GM12878 (cell line): ENCODE data around the gene DLST. TPM values are rescaled to one million over a fixed set of nuclear protein-coding genes. Genes with fewer than 3 reads are reported as not detected.

Experiments used
- ATAC-seq: fragments of 200-7000 bp; cut with Tn5 transposase; 3 replicates; pipeline ENCODE4 v1.9.1; 2020; ENCODE audit warnings: mild to moderate bottlenecking, moderate library complexity
- BruUV-seq: library from RNA; stranded (reverse); fragments of 400-500 nt; replicated peaks from 2 replicates; lab custom pipeline; 2021; lab: Mats Ljungman, UMichigan
- CTCF ChIA-PET: fragments of 300-600 bp; sonication (Branson Sonifier 250); formaldehyde crosslinking; extraction: SDS; loops from one replicate; lab custom pipeline; 2021; ENCODE audit warnings: inconsistent platforms; lab: Yijun Ruan, JAX
- POLR2A ChIA-PET: fragments of 350-600 bp; formaldehyde crosslinking; extraction: SDS; loops from one replicate; lab custom pipeline; 2021; ENCODE audit warnings: inconsistent platforms; lab: Charles Lee
- RAD21 ChIA-PET: fragments of 300-600 bp; sonication (Branson Sonifier 250); formaldehyde crosslinking; loops from one replicate; lab custom pipeline; 2023; ENCODE audit warnings: antibody characterized with exemption; ENCODE audit not compliant: unreplicated experiment; lab: Charles Lee
- SMC1A ChIA-PET: fragments of 300-600 bp; sonication (Branson Sonifier 250); formaldehyde crosslinking; loops from one replicate; lab custom pipeline; 2023; ENCODE audit not compliant: unreplicated experiment, uncharacterized antibody; lab: Charles Lee
- DNase-seq: peaks from one replicate; pipeline ENCODE4 v3.0.0-alpha.2; 2011; ENCODE audit warnings: low read depth, low spot score
- FAIRE-seq: peaks from 3 replicates; lab custom pipeline; 2011; peaks lifted over from hg19 to GRCh38; lab: Jason Lieb, UNC
- H2AFZ ChIP-seq: 2 replicates; pipeline ENCODE4 v1.6.0; 2011; ENCODE audit warnings: low read depth, low read length, control low read depth; ENCODE audit not compliant: control insufficient read depth
- H3K27ac ChIP-seq: 2 replicates; pipeline ENCODE4 v1.5.1; 2011; ENCODE audit warnings: control low read depth; ENCODE audit not compliant: control insufficient read depth, insufficient read depth
- H3K27me3 ChIP-seq, 2 experiments: replicated peaks in 1 of 2; 2 replicates each; pipeline versions ENCODE4 v1.6.0 to v1.6.1; 2011; ENCODE audit warnings: low read length in 1 of 2; ENCODE audit not compliant: control insufficient read depth in 2 of 2, insufficient read depth in 2 of 2
- H3K36me3 ChIP-seq, 2 experiments: 2 replicates each; pipeline ENCODE4 v1.5.1; 2011; ENCODE audit warnings: low read length in 1 of 2; ENCODE audit not compliant: control insufficient read depth in 2 of 2, insufficient read depth in 2 of 2
- H3K4me1 ChIP-seq: 2 replicates; pipeline ENCODE4 v1.6.1; 2011; ENCODE audit warnings: mild to moderate bottlenecking, low read length, moderate library complexity, mixed read lengths; ENCODE audit not compliant: control insufficient read depth, insufficient read depth
- H3K4me2 ChIP-seq: 2 replicates; pipeline ENCODE4 v1.6.0; 2011; ENCODE audit warnings: control low read depth; ENCODE audit not compliant: control insufficient read depth, insufficient read depth
- H3K4me3 ChIP-seq: fragments of 200-600 bp; sonication (generic); 2 replicates; pipeline ENCODE4 v1.5.1; 2016
- H3K79me2 ChIP-seq: 2 replicates; pipeline ENCODE4 v1.6.0; 2011; ENCODE audit warnings: low read length; ENCODE audit not compliant: control insufficient read depth, insufficient read depth
- H3K9ac ChIP-seq: 2 replicates; pipeline ENCODE4 v1.8.0; 2011; ENCODE audit warnings: low read length, control low read depth, mixed read lengths; ENCODE audit not compliant: control insufficient read depth, insufficient read depth
- H3K9me3 ChIP-seq: replicated peaks from 3 replicates; pipeline ENCODE4 v1.5.1; 2011; ENCODE audit warnings: mild to moderate bottlenecking, low read length; ENCODE audit not compliant: control insufficient read depth, insufficient read depth
- H4K20me1 ChIP-seq: 2 replicates; pipeline ENCODE4 v1.6.0; 2011; ENCODE audit not compliant: control insufficient read depth, insufficient read depth
- ATF7 ChIP-seq: fragments of 450-650 bp; IDR thresholded peaks from 2 replicates; pipeline ENCODE4 v1.6.1; 2016; ENCODE audit warnings: low read depth, mild to moderate bottlenecking
- BCL11A ChIP-seq: IDR thresholded peaks from 2 replicates; pipeline ENCODE4 v1.6.1; 2011; ENCODE audit warnings: low read depth, low read length
- CHD1 ChIP-seq: IDR thresholded peaks from 2 replicates; pipeline ENCODE4 v1.6.1; 2012; ENCODE audit warnings: low read depth, low read length, improper control_type of control experiment
- CREB1 ChIP-seq: IDR thresholded peaks from 2 replicates; pipeline ENCODE4 v1.6.1; 2012; ENCODE audit warnings: low read depth, mild to moderate bottlenecking, inconsistent platforms
- FOS ChIP-seq: IDR thresholded peaks from 3 replicates; pipeline ENCODE4 v1.6.1; 2011; ENCODE audit warnings: borderline replicate concordance; ENCODE audit not compliant: insufficient read length; ENCODE audit errors: extremely low read depth
- FOXM1 ChIP-seq: IDR thresholded peaks from 2 replicates; pipeline ENCODE4 v1.6.1; 2012; ENCODE audit warnings: low read depth, mild to moderate bottlenecking, inconsistent platforms, low read length, moderate library complexity
- IRF4 ChIP-seq: IDR thresholded peaks from 2 replicates; pipeline ENCODE4 v1.6.1; 2011; ENCODE audit warnings: low read depth, low read length
- JUND ChIP-seq: IDR thresholded peaks from 2 replicates; pipeline ENCODE4 v1.6.1; 2012; ENCODE audit warnings: low read depth, mild to moderate bottlenecking, low read length, improper control_type of control experiment, moderate library complexity
- KAT2A ChIP-seq: conservative IDR thresholded peaks from 2 replicates; pipeline ENCODE4 v1.6.1; 2011; ENCODE audit warnings: low read depth, low read length; ENCODE audit not compliant: control insufficient read depth
- NFIC ChIP-seq: IDR thresholded peaks from 2 replicates; pipeline ENCODE4 v1.6.1; 2012; ENCODE audit warnings: low read depth, mild to moderate bottlenecking, inconsistent platforms, low read length, moderate library complexity
- NR2C1 ChIP-seq: fragments of 450-650 bp; IDR thresholded peaks from 2 replicates; pipeline ENCODE4 v1.6.1; 2017; ENCODE audit warnings: antibody characterized with exemption, mild to moderate bottlenecking, moderate library complexity
- POLR2AphosphoS5 ChIP-seq: IDR thresholded peaks from 2 replicates; pipeline ENCODE4 v1.6.1; 2011; ENCODE audit warnings: mild to moderate bottlenecking, low read length, inconsistent platforms
- RCOR1 ChIP-seq: conservative IDR thresholded peaks from 2 replicates; pipeline ENCODE4 v1.6.1; 2012; ENCODE audit warnings: low read depth, low read length, improper control_type of control experiment
- SIX5 ChIP-seq: IDR thresholded peaks from 2 replicates; pipeline ENCODE4 v1.6.1; 2011; ENCODE audit warnings: mild to moderate bottlenecking, low read depth, low read length, moderate library complexity; ENCODE audit not compliant: severe bottlenecking
- whole genome bisulfite sequencing: methylation state at CpG from one replicate; pipeline ENCODE4 v1.1.6; 2016; ENCODE audit warnings: low lambda C conversion rate; ENCODE audit not compliant: insufficient replicate concordance, insufficient coverage; ENCODE audit errors: missing lambda C conversion rate; 5-methylcytosine and 5-hydroxymethylcytosine counted together
- in situ Hi-C: fragments of 300-500 bp; cut with MboI; formaldehyde crosslinking; loops from 9 replicates; pipeline ENCODE4 v1.14.3; 2018; ENCODE audit warnings: mixed read lengths
- intact Hi-C: fragments of 100-400 bp; cut with micrococcal nuclease; formaldehyde crosslinking; loops from one replicate; pipeline ENCODE4 v1.14.2; 2022; ENCODE audit not compliant: unreplicated experiment
- polyA plus RNA-seq, 11 experiments: library from polyadenylated mRNA; depleted of rRNA in 4 of 11; unstranded in 6 of 11; stranded (reverse) in 5 of 11; fragments of >200 nt; fragmentation: Nextera tagmentation in 4 of 11; fragmentation: Illumina TruSeq in 1 of 11; extraction: Ambion mirVana in 4 of 11; extraction: Trizol in 1 of 11; gene quantifications; 1 replicate in 1 of 11; 2 replicates in 10 of 11; pipeline versions ENCODE4 v1.2.1 to v1.2.3, GENCODE V29; 2011 to 2016; ENCODE audit warnings: inconsistent platforms in 2 of 11, missing spikeins in 2 of 11, low read depth in 1 of 11
- total RNA-seq, 4 experiments: library from RNA; depleted of rRNA in 3 of 4; stranded (reverse); fragments of >200 nt in 3 of 4; fragmentation: Illumina TruSeq in 1 of 4; extraction: Trizol in 1 of 4; gene quantifications; 2 replicates each; pipeline versions ENCODE4 v1.2.1 to v1.2.3, GENCODE V29; 2013 to 2021
- TF ChIP-seq, protein P1 (sequence below): fragments of 450-650 bp; IDR thresholded peaks from 2 replicates; pipeline ENCODE4 v1.6.1; 2017; ENCODE audit warnings: mild to moderate bottlenecking
- TF ChIP-seq, protein P2 (sequence below): fragments of 450-650 bp; IDR thresholded peaks from 2 replicates; pipeline ENCODE4 v1.6.1; 2017; ENCODE audit warnings: mild to moderate bottlenecking, moderate library complexity
- TF ChIP-seq, protein P3 (sequence below): fragments of 450-650 bp; IDR thresholded peaks from 2 replicates; pipeline ENCODE4 v1.6.1; 2016; ENCODE audit warnings: mild to moderate bottlenecking

Gene DLST
- total and polyA plus RNA-seq, 10 of the 15 experiments (the other 5 are each of a cell fraction or from before 2014, with no cell fraction given): 2.9 to 141 (median 67.7) TPM

DNA sequence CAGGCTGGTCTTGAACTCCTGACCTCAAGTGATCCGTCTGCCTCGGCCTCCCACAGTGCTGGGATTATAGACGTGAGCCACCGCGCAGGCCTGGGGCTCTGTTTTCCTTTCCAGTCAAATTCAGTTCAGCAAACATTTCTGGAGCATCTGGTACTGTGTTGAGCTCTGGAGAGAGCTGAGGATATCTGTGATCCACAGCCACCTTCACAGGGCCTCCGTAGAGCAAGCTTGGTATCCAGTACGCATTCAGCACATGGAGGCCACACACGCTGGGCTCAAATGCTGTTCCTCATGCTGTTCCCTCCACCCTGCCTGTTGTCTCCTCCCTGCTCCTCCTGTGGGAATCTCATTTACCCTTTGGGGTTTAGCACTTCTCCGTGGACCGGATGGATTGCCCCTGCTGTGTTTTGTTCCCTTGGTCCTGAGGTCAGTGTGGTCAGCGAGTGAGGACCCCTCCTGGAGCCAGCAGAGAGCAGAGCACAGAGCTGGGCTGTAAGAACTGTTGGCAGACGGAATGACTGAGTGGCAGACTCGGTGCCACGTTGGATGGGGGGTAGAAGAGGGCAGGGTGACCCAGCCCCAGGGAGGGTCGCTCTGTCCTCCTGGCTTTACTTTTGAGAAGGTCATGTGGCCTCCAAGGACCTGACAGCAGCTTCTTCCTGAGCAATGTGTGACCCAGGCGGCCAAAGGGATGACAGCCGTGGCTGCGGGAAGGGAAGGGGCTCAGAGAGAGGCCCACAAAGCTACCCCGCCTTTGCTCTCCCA lies 40.5 kb downstream of the DLST start:
- peak overlapping the region; percentile 44; the same call in 1 of the 2 replicates for H3K9ac ChIP-seq
- intact Hi-C loops: no loop called here
- RAD21 ChIA-PET: no interaction called here

More for the DNA sequence above, 40.5 kb downstream of the DLST start:
- no peaks in the 10 kb centered on the region for H3K36me3 ChIP-seq
- BruUV-seq: no TSS peak
- no peak for FAIRE-seq
- peak overlapping the region; percentile 72; the same call in 1 of the 2 replicates for H3K4me3 ChIP-seq
- no peak for ATAC-seq
- H4K20me1 ChIP-seq: no peaks in the 10 kb centered on the region
- no peaks in the 10 kb centered on the region for H3K79me2 ChIP-seq
- no peak overlapping the region for H2AFZ ChIP-seq
- no peaks in the 10 kb centered on the region for H3K27me3 ChIP-seq
- DNase-seq: no peak
- SMC1A ChIA-PET: interaction anchor here (1.2 kb wide), 1 partner anchor 166 kb away, joined by 3 read pairs; no protein-coding TSS in a partner anchor
- H3K27ac ChIP-seq: no peak overlapping the region
- CTCF ChIA-PET: interaction anchor here (0.5 to 1.9 kb wide), 3 partner anchors 62 to 311 kb away, joined by 3 to 8 read pairs (median 3); no protein-coding TSS in a partner anchor
- no peaks in the 10 kb centered on the region for H3K9me3 ChIP-seq
- no peaks in the 10 kb centered on the region; the same call in 1 of the 2 replicates for H3K4me1 ChIP-seq
- POLR2A ChIA-PET: interaction anchor here (0.6 kb wide), 1 partner anchor 130 kb away, joined by 4 read pairs; no protein-coding TSS in a partner anchor
- WGBS: 70% methylated on average over 19 of the region's 19 CpGs
- in situ Hi-C loops: no loop called here
- peak overlapping the region; percentile 92; the same call in 1 of the 2 replicates for H3K4me2 ChIP-seq
- no peak for TF ChIP-seq CREB1
- TF ChIP-seq, protein P1, sequence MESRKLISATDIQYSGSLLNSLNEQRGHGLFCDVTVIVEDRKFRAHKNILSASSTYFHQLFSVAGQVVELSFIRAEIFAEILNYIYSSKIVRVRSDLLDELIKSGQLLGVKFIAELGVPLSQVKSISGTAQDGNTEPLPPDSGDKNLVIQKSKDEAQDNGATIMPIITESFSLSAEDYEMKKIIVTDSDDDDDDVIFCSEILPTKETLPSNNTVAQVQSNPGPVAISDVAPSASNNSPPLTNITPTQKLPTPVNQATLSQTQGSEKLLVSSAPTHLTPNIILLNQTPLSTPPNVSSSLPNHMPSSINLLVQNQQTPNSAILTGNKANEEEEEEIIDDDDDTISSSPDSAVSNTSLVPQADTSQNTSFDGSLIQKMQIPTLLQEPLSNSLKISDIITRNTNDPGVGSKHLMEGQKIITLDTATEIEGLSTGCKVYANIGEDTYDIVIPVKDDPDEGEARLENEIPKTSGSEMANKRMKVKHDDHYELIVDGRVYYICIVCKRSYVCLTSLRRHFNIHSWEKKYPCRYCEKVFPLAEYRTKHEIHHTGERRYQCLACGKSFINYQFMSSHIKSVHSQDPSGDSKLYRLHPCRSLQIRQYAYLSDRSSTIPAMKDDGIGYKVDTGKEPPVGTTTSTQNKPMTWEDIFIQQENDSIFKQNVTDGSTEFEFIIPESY: no peak
- TF ChIP-seq IRF4: no peak
- TF ChIP-seq, protein P2, sequence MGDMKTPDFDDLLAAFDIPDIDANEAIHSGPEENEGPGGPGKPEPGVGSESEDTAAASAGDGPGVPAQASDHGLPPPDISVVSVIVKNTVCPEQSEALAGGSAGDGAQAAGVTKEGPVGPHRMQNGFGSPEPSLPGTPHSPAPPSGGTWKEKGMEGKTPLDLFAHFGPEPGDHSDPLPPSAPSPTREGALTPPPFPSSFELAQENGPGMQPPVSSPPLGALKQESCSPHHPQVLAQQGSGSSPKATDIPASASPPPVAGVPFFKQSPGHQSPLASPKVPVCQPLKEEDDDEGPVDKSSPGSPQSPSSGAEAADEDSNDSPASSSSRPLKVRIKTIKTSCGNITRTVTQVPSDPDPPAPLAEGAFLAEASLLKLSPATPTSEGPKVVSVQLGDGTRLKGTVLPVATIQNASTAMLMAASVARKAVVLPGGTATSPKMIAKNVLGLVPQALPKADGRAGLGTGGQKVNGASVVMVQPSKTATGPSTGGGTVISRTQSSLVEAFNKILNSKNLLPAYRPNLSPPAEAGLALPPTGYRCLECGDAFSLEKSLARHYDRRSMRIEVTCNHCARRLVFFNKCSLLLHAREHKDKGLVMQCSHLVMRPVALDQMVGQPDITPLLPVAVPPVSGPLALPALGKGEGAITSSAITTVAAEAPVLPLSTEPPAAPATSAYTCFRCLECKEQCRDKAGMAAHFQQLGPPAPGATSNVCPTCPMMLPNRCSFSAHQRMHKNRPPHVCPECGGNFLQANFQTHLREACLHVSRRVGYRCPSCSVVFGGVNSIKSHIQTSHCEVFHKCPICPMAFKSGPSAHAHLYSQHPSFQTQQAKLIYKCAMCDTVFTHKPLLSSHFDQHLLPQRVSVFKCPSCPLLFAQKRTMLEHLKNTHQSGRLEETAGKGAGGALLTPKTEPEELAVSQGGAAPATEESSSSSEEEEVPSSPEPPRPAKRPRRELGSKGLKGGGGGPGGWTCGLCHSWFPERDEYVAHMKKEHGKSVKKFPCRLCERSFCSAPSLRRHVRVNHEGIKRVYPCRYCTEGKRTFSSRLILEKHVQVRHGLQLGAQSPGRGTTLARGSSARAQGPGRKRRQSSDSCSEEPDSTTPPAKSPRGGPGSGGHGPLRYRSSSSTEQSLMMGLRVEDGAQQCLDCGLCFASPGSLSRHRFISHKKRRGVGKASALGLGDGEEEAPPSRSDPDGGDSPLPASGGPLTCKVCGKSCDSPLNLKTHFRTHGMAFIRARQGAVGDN: no peak
- TF ChIP-seq KAT2A: no peak
- TF ChIP-seq CHD1: no peak
- no peak for TF ChIP-seq ATF7
- TF ChIP-seq POLR2AphosphoS5: no peak
- no peak for TF ChIP-seq RCOR1
- TF ChIP-seq, protein P3, sequence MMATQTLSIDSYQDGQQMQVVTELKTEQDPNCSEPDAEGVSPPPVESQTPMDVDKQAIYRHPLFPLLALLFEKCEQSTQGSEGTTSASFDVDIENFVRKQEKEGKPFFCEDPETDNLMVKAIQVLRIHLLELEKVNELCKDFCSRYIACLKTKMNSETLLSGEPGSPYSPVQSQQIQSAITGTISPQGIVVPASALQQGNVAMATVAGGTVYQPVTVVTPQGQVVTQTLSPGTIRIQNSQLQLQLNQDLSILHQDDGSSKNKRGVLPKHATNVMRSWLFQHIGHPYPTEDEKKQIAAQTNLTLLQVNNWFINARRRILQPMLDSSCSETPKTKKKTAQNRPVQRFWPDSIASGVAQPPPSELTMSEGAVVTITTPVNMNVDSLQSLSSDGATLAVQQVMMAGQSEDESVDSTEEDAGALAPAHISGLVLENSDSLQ: no peak
- no peak for TF ChIP-seq BCL11A
- TF ChIP-seq FOXM1: no peak
- TF ChIP-seq SIX5: no peak
- no peak for TF ChIP-seq NFIC
- TF ChIP-seq JUND: no peak
- TF ChIP-seq FOS: no peak
- TF ChIP-seq NR2C1: no peak
